Neural progenitor cell (in vitro differentiated cells): ENCODE data around the gene BAIAP2.

Experiments used
- EZH2 ChIP-seq: fragments of 200-600 bp; sonication (generic); IDR thresholded peaks from 2 replicates; pipeline ENCODE4 v1.6.1; 2017; ENCODE audit warnings: antibody characterized with exemption, mild to moderate bottlenecking, moderate library complexity
- EZH2phosphoT487 ChIP-seq: fragments of 200-600 bp; sonication (generic); IDR thresholded peaks from 2 replicates; pipeline ENCODE4 v1.6.1; 2017; ENCODE audit warnings: antibody characterized with exemption
- TF ChIP-seq, protein P1 (sequence below): fragments of 200-600 bp; sonication (generic); IDR thresholded peaks from 2 replicates; pipeline ENCODE4 v1.5.1; 2017; ENCODE audit warnings: antibody characterized with exemption, mild to moderate bottlenecking

GRCh38 chr17:81094509-81095382 lies 59.8 kb downstream of the BAIAP2 start:
- TF ChIP-seq, protein P1, sequence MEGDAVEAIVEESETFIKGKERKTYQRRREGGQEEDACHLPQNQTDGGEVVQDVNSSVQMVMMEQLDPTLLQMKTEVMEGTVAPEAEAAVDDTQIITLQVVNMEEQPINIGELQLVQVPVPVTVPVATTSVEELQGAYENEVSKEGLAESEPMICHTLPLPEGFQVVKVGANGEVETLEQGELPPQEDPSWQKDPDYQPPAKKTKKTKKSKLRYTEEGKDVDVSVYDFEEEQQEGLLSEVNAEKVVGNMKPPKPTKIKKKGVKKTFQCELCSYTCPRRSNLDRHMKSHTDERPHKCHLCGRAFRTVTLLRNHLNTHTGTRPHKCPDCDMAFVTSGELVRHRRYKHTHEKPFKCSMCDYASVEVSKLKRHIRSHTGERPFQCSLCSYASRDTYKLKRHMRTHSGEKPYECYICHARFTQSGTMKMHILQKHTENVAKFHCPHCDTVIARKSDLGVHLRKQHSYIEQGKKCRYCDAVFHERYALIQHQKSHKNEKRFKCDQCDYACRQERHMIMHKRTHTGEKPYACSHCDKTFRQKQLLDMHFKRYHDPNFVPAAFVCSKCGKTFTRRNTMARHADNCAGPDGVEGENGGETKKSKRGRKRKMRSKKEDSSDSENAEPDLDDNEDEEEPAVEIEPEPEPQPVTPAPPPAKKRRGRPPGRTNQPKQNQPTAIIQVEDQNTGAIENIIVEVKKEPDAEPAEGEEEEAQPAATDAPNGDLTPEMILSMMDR = peak; percentile 7
- TF ChIP-seq EZH2 (no peak), EZH2phosphoT487 (no peak)
